GM12874 (cell line): Measurements from ENCODE around the gene PTPN1.

ENCODE experiments used
- CTCF ChIP-seq: IDR thresholded peaks from 2 replicates; pipeline ENCODE4 v1.5.1; 2011; ENCODE audit warnings: low read depth, mild to moderate bottlenecking, control low read depth, low read length, moderate library complexity; ENCODE audit not compliant: insufficient read depth

Gene PTPN1

GRCh38 chr20:50578778-50579165 lies 68.6 kb downstream of the PTPN1 start:
- no peak for TF ChIP-seq CTCF

GRCh38 chr20:50579511-50579910 lies 69.3 kb downstream of the PTPN1 start:
- no peak for TF ChIP-seq CTCF

- TF ChIP-seq CTCF, result peak; percentile 78
Measured at GRCh38 chr20:50580016-50580747, 70.0 kb downstream of the PTPN1 start.

GRCh38 chr20:50580842-50581544 lies 70.8 kb downstream of the PTPN1 start:
- TF ChIP-seq CTCF, result no peak

GRCh38 chr20:50582092-50582491 lies 71.9 kb downstream of the PTPN1 start:
- no peak for TF ChIP-seq CTCF

GRCh38 chr20:50582591-50583234 lies 72.5 kb downstream of the PTPN1 start:
- no peak for TF ChIP-seq CTCF

GRCh38 chr20:50583442-50584150 lies 73.4 kb downstream of the PTPN1 start:
- no peak for TF ChIP-seq CTCF
